Peyer's patch (tissue), 4 donors: Measurements from ENCODE around the gene GAA.

Source experiments
- POLR2A ChIP-seq, 2 donors: fragments of 450-650 bp; IDR thresholded peaks; one replicate each; pipeline ENCODE4 v1.5.1; 2017; ENCODE audit warnings: antibody characterized with exemption in 2 of 2, mild to moderate bottlenecking in 2 of 2, moderate library complexity in 2 of 2
- TF ChIP-seq, protein P1 (sequence below), 6 experiments: fragments of 450-650 bp in 4 of 6; fragments of 200-600 bp in 2 of 6; sonication (generic) in 1 of 6; IDR thresholded peaks; one replicate each; pipeline ENCODE4 v1.5.1; 2017 to 2019; ENCODE audit warnings: antibody characterized with exemption in 6 of 6, mild to moderate bottlenecking in 3 of 6, moderate library complexity in 1 of 6

GRCh38 chr17:80119839-80120238 lies 18.5 kb downstream of the GAA start:
- TF ChIP-seq, protein P1, sequence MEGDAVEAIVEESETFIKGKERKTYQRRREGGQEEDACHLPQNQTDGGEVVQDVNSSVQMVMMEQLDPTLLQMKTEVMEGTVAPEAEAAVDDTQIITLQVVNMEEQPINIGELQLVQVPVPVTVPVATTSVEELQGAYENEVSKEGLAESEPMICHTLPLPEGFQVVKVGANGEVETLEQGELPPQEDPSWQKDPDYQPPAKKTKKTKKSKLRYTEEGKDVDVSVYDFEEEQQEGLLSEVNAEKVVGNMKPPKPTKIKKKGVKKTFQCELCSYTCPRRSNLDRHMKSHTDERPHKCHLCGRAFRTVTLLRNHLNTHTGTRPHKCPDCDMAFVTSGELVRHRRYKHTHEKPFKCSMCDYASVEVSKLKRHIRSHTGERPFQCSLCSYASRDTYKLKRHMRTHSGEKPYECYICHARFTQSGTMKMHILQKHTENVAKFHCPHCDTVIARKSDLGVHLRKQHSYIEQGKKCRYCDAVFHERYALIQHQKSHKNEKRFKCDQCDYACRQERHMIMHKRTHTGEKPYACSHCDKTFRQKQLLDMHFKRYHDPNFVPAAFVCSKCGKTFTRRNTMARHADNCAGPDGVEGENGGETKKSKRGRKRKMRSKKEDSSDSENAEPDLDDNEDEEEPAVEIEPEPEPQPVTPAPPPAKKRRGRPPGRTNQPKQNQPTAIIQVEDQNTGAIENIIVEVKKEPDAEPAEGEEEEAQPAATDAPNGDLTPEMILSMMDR (IDR thresholded peaks at IDR 0.05): no peak
- no peak for TF ChIP-seq POLR2A (IDR thresholded peaks at IDR 0.05)
